LNCAP (cell line): Measurements from ENCODE around the gene PLD1.

ENCODE experiments used
- CTCF ChIP-seq: fragments of 450-650 bp; IDR thresholded peaks from 2 replicates; pipeline ENCODE4 v1.5.1; 2017; ENCODE audit warnings: mild to moderate bottlenecking

Gene PLD1

GRCh38 chr3:171696805-171697204 is 113.5 kb downstream of the PLD1 start:
- no peak for TF ChIP-seq CTCF

- no peak for TF ChIP-seq CTCF
Observed at GRCh38 chr3:171695426-171695825, 114.9 kb downstream of the PLD1 start.

GRCh38 chr3:171694888-171695287 is 115.4 kb downstream of the PLD1 start:
- TF ChIP-seq CTCF = no peak

GRCh38 chr3:171691485-171691884 is 118.8 kb downstream of the PLD1 start:
- no peak for TF ChIP-seq CTCF

- no peak for TF ChIP-seq CTCF
Observed at GRCh38 chr3:171690281-171690680, 120.0 kb downstream of the PLD1 start.

GRCh38 chr3:171688593-171688992 is 121.7 kb downstream of the PLD1 start:
- TF ChIP-seq CTCF = no peak

GRCh38 chr3:171688002-171688401 is 122.3 kb downstream of the PLD1 start:
- no peak for TF ChIP-seq CTCF

- TF ChIP-seq CTCF = no peak
Observed at GRCh38 chr3:171687581-171687980, 122.7 kb downstream of the PLD1 start.
